Measurements from ENCODE around the gene FNDC3B.

The FNDC3B gene

DNA sequence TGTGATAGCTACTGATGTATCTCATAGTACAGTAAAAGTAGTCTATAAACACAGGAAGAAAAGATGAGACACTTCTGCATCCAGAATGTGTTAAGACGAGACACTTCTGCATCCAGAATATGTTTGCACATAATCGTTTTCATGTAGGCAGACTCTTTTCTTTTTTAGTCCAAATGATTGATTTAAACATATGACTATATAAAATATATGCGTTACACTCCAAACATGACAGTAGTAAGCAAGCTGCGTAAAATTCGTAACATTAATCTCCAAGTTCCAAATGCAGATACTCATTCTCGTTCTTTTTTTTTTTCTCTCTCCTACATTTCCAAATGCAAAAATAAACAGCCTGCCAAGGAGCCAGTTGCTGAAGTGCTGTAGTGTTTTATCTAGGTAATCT, 82.6 kb downstream of the FNDC3B start:
- FAIRE-seq = no peak

- FAIRE-seq = no peak
Observed at GRCh38 chr3:172124271-172124670, 84.9 kb downstream of the FNDC3B start.

GRCh38 chr3:172125053-172125452, 85.7 kb downstream of the FNDC3B start:
- no peak for FAIRE-seq

- FAIRE-seq = no peak
Observed at GRCh38 chr3:172125963-172126457, 86.6 kb downstream of the FNDC3B start.

DNA sequence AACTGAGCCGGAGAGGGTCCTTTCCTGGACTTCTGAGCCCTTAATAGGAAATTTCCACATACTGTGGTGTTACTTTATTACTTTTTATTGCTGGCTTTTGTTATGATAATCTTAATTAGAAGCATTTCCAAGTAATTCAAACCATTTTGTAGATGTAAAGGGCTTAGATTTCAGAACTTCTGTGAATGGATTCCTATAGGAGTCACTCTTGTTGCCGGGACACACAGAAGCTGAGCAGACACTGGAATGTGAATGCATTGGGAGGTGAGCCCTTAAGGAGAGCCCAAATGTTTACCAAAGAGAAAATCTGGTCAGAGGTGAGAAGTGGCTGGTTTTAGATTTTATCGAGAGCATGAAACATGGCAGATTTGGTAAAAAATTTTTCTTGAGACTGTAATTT, 87.4 kb downstream of the FNDC3B start:
- FAIRE-seq = no peak

DNA sequence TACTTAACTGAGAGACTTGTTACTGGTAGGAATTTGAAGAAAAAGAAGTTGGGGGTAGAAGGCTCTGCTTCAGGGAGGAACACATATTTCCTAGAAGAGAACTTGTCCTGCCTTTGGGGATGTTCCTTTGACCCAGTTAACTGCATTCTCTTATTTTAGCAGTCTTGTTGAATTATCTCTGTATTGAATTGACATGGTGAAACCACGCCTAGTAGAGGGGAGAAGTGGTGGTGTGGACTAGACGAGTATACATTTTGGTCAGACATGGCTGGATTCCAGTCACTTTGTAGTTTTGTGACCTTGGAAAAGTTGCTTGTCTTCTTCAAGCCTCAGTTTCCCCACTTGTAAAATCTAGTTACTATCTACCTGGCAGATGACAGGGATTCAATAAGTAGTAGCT, 87.8 kb downstream of the FNDC3B start:
- FAIRE-seq = no peak

DNA sequence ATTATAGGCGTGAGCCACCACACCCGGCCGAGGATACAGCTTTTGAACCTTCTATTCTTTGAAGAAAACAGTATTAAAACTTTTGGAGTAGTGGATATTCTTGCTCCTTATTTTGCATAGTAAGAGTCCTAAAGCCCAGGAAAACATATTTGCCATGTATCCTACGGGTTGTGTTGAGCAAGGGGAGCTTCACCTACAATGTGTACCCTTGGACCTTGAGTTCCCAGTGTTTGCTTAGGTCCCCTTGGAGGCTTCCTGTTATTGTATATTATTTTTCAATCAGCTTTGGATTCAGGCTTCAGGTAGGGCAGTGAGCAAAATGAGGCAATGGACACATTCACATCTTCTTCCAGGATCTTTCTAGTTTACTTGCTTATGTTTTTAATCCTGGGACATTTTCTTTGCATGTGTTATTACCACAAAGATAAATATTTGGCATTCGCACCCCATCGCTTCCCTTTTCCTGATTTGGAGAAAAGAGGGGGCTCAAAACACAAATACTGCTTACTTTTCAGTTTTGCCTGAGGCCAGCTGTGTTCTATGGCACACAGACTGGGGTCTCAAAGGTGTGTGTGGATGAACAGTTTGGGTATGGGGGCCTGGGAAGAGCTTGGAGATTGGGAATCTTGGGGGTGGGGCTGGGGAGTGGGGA, 88.7 kb downstream of the FNDC3B start:
- FAIRE-seq = no peak

DNA sequence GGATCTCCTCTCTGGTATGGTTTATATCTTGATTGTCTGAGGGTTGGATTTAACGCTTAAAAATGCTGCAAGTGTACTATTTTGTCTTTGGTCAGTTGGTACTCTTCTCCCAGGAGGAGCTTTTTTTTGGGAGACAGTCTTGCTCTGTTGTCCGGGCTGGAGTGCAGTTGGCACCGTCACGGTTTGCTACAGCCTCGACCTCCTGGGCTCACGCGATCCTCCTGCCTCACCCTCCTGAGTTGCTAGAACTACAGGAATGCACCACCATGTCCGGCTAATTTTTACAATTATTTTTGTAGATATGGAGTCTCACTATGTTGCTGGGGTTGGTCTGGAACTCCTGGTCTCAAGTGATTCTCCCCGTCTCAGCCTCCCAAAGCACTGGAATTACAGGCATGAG, 89.5 kb downstream of the FNDC3B start:
- no peak for FAIRE-seq

- peak; percentile 97 for FAIRE-seq
Observed at GRCh38 chr3:172129498-172129849, 90.1 kb downstream of the FNDC3B start.

DNA sequence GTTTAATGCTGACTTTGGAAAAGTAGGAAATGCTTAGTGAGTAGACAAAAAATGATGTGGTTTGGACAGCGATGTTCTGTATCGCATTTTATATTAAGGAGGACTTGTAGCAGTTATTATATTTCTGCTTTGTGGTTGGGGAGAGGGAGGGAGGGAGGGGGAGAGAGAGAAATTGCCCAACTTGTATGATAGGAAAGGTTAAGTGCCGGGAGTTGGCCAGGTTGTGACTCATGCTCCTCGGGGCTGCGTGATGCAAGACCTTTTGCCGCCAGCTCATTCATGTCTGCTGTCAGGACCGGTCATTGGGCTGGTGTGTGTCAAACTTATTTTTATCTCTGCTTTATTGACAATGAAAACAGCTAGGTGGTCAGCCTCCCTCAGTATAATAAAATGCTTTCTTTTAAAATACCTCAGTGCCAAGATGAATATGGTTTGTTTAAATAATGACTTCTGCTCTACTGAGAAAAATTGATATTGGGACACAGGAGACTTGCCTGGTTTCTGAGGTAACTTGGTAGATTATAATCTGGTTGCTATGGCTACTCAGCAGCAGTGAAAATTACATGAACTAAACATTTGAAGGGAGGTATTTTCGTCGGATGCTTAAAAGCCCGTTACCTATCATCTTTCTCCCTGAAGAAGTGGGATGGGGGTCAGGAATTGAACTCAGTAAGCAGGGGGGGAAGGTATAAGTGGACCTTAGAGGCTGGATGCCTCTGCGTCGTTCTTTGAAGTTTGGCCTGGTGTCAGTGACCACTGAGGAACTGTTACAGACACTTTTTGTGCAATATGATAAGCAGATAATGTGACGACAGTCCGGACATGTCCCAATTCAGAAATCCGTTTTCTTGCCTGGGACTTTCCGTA, 90.7 kb downstream of the FNDC3B start:
- FAIRE-seq = peak; percentile 95

- FAIRE-seq = no peak
Observed at GRCh38 chr3:172130717-172131050, 91.3 kb downstream of the FNDC3B start.

DNA sequence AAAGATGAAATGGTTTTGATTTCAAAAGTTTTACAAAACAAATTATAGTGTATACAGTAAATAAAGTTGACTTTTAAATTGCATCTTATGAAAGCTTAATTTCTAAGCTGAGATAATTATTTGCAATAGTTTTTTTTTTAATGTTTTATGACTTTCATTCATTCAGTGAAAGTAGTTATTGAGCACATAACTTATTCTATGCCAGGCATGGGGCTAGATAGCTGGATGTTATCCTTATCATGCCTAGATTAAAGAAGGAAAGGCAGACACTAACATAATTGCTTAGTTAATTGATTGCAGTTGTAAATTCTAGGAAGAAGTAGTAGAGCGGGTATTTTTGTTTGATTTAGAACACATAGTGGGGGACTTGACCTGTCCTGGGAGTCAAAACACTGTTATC, 92.4 kb downstream of the FNDC3B start:
- FAIRE-seq = peak; percentile 30

DNA sequence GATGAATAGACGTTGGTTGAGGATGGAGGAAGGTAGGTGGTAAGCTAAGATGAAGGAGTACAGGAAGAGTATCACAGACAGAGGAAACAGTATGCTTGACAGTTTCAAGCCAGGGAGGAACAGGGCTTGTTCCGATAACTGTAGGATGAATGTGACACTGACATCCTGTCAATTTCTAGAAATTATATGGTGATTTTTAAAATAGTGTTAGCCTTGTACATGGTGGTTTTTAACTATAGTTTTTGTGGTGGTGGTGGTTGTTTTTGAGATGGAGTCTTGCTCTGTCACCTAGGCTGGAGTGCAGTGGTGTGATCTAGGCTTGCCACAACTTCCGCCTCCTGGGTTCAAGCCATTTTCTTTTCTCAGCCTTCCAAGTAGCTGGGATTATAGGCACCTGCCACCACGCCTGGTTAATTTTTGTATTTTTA, 92.8 kb downstream of the FNDC3B start:
- no peak for FAIRE-seq

DNA sequence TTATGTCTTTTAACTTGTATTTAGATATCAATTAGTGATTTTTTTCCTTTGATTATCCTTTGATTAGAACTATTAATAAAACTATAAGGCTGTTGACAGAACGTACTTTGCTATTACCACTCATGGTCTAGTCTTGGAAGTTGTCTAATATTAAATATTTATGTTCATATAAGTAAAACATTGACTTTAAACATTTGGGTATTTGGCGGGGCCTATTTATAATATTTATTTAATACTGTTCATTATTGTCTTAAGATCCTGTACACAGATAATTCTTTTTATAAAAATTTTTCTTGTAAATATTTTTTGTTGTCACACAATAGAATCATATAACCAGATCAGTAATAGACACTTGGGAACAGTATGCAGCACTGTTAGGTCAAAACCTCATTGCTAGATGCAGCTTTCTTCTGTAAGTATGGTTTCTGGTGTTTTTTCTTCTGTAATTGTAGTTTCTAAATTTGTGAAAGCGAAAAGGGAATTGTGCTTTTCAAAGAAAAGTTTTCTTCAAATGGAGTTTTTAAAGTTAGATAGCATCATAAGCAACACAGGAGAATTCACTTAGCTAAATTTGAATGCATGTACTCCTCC, 93.4 kb downstream of the FNDC3B start:
- FAIRE-seq = no peak

DNA sequence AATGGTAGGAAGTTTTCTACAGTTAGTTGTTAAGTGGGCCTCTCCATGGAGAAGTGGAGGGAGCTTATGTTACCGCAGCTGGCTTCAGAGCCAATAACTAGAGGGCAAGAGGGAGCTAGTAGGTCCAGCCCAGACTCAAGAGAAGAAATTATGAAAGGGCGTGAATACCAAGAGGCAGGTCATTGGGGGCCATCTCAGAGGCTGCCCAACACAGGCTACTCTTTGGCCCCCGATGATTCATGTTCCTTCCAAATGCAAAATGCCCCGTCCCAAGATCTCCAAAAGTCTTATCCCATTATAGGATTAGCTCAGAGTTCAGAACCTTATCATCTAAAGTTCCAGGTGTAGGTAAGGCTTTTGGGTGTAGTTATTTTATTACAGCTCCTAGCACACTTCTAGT, 94.5 kb downstream of the FNDC3B start:
- no peak for FAIRE-seq

DNA sequence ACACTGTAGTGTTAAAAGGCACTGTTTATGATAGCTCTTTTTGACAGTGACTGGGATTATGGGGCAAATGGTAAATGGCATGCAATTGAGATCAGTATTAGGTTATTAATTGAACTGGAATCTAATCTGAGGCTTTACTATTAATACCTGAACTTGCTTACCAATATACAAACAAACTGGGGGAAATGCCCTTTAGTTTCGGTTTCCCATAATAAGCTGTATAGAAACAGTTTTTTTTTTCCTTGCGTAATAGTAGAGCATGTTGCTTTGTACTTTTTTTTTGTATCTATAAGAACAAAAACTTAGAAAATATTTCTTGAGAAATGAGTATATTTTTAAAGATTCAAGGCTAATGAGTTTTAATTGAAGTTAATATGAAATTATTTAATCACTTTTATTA, 95.0 kb downstream of the FNDC3B start:
- FAIRE-seq = no peak

DNA sequence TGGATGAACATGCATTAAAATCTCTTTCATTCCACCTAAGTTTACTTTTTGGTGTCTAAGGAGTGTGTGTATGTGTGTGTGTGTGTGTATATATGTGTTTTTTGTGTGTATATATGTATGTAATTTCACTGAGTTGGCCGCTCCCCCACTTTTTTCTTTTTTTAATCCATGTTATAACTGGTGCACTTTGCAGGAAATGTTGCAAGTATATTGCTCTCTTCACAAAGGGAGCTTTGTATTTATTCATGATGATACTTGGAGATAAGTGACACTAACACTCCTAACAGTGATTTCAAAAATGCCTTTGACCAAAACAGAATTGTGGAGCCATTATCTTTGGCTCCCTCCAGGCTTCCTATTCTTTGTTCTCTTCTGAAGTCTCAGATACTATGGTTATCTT, 95.8 kb downstream of the FNDC3B start:
- FAIRE-seq = no peak

DNA sequence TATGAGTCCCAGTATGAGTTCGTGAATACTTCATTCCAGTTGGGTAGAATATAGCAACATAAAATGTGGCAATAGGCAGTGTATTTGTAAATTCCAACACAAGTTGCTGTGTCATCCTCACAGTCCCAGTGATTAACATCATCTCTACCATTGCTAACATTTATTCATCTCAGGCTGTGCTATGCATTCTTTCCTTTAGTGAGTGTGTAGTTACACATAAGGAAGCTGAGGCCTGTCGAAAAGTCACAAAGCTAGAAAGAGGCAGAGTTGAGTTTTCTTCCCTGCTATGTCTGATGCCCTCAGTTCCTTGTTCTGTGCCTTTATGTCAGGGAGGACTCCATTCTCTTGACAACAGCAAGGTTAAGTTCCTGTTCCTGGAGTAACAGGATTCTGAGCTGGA, 96.4 kb downstream of the FNDC3B start:
- FAIRE-seq = no peak

DNA sequence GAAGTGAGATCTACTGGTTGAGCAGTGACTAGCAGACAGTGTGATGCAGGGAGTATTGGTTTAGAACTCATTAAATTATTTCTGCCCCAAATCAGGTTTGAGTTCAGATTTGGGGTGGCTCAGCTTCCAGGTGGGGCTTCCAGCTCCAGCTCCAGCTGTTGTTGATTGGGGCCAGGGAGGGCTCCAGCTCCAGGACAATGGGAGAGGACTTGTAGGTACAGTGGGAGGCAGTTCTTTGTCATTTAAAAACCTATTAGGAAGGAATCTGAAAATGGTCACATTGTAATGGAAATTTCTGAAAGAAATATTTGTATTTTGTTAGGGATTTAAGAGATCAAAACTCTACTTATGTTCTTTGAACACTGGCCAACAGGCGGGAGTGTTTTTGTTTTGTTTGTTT, 97.0 kb downstream of the FNDC3B start:
- no peak for FAIRE-seq

- no peak for FAIRE-seq
Observed at GRCh38 chr3:172137287-172138192, 98.2 kb downstream of the FNDC3B start.

DNA sequence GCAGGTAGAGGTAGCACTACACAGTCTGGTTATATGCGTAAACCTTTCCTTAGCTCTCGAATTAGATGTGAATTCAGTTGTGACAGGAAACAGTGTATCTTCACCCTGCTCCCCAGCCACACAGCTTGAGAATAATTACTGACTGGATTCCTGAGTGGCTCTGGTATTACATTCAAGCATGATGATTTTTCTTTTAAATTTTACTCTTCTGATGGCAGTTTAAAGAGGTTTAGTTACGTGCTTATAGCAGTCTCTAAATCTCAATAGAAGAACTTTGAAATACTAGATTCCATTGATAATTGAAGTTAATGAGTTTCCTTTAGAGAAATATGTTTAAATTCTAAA, 98.8 kb downstream of the FNDC3B start:
- no peak for FAIRE-seq

GRCh38 chr3:172138792-172139507, 99.6 kb downstream of the FNDC3B start:
- no peak for FAIRE-seq

Measured in islet of Langerhans (tissue), 1 donor.